Fibroblast of lung (primary cell): ENCODE data around the gene RALY.
"Not testable (repeated sequence)": the region's sequence is repeated elsewhere in the genome, so short reads cannot be mapped to it uniquely, and the experiment has no call there.

ENCODE experiments used
- EZH2 ChIP-seq: IDR thresholded peaks from 2 replicates; pipeline ENCODE4 v1.5.1; 2012; ENCODE audit warnings: low read length, control low read depth, mild to moderate bottlenecking; ENCODE audit errors: missing control alignments
- TF ChIP-seq, protein P1 (sequence below), 2 donors: IDR thresholded peaks in 1 of 2; conservative IDR thresholded peaks in 1 of 2; 1 replicate in 1 of 2; 2 replicates in 1 of 2; pipeline ENCODE4 v1.5.1; 2011 to 2012; ENCODE audit warnings: low read length in 2 of 2, control low read depth in 1 of 2, inconsistent platforms in 1 of 2, low read depth in 1 of 2, mild to moderate bottlenecking in 1 of 2

DNA sequence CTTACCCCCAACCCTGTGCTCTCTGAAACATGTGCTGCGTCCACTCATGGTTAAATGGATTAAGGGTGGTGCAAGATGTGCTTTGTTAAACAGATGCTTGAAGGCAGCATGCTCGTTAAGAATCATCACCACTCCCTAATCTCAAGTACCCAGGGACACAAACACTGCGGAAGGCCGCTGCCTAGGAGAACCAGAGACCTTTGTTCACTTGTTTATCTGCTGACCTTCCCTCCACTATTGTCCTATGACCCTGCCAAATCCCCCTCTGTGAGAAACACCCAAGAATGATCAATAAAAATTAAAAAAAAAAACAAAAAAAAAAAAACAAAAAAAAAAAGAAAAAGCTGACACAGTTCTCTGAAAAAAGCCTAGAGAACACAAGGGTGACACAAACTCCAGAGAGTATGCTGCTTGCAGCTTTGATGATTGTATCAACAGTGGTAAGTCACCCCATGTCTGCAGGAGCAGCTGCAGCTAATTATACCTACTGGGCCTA, 139.7 kb downstream of the RALY start:
- not testable (repeated sequence) for TF ChIP-seq EZH2
- TF ChIP-seq, protein P1, sequence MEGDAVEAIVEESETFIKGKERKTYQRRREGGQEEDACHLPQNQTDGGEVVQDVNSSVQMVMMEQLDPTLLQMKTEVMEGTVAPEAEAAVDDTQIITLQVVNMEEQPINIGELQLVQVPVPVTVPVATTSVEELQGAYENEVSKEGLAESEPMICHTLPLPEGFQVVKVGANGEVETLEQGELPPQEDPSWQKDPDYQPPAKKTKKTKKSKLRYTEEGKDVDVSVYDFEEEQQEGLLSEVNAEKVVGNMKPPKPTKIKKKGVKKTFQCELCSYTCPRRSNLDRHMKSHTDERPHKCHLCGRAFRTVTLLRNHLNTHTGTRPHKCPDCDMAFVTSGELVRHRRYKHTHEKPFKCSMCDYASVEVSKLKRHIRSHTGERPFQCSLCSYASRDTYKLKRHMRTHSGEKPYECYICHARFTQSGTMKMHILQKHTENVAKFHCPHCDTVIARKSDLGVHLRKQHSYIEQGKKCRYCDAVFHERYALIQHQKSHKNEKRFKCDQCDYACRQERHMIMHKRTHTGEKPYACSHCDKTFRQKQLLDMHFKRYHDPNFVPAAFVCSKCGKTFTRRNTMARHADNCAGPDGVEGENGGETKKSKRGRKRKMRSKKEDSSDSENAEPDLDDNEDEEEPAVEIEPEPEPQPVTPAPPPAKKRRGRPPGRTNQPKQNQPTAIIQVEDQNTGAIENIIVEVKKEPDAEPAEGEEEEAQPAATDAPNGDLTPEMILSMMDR (conservative IDR thresholded peaks at IDR 0.05 in 1 of 2, IDR thresholded peaks at IDR 0.05 in 1 of 2; ENCODE audit: low read depth in 1 of 2, low read length in 2 of 2), result not testable (repeated sequence)
